SJCRH30 (cell line): Measurements from ENCODE around the gene CYB5R4. TPM values are rescaled to one million over a fixed set of nuclear protein-coding genes. Genes with fewer than 3 reads are reported as not detected.

Experiments used
- DNase-seq, 2 experiments: peaks; one replicate each; pipeline ENCODE4 v3.0.0-alpha.2; 2015 to 2020
- H3K27ac ChIP-seq: fragments of 250-450 bp; sonication (Bioruptor Pico); 2 replicates; pipeline ENCODE4 v1.5.1; 2020; ENCODE audit warnings: mild to moderate bottlenecking, moderate library complexity
- H3K27me3 ChIP-seq: fragments of 250-450 bp; sonication (Bioruptor Pico); 2 replicates; pipeline ENCODE4 v1.5.1; 2020; ENCODE audit warnings: mild to moderate bottlenecking, moderate library complexity
- H3K36me3 ChIP-seq: fragments of 250-450 bp; sonication (Bioruptor Pico); 2 replicates; pipeline ENCODE4 v1.5.1; 2020; ENCODE audit warnings: mild to moderate bottlenecking, moderate library complexity
- H3K4me1 ChIP-seq: fragments of 250-450 bp; sonication (Bioruptor Pico); 2 replicates; pipeline ENCODE4 v1.5.1; 2020; ENCODE audit warnings: mild to moderate bottlenecking, moderate library complexity
- H3K4me3 ChIP-seq: fragments of 250-450 bp; sonication (Bioruptor Pico); 2 replicates; pipeline ENCODE4 v1.5.1; 2020; ENCODE audit warnings: mild to moderate bottlenecking, moderate library complexity
- H3K9me3 ChIP-seq: fragments of 250-450 bp; sonication (Bioruptor Pico); replicated peaks from 2 replicates; pipeline ENCODE4 v1.5.1; 2020; ENCODE audit warnings: mild to moderate bottlenecking, moderate library complexity
- total RNA-seq: library from RNA; depleted of rRNA; stranded (reverse); fragments of >200 nt; shearing (Covaris generic); gene quantifications from 2 replicates; pipeline ENCODE4 v1.2.3, GENCODE V29; 2014; rRNA removed

CYB5R4 gene, protein sequence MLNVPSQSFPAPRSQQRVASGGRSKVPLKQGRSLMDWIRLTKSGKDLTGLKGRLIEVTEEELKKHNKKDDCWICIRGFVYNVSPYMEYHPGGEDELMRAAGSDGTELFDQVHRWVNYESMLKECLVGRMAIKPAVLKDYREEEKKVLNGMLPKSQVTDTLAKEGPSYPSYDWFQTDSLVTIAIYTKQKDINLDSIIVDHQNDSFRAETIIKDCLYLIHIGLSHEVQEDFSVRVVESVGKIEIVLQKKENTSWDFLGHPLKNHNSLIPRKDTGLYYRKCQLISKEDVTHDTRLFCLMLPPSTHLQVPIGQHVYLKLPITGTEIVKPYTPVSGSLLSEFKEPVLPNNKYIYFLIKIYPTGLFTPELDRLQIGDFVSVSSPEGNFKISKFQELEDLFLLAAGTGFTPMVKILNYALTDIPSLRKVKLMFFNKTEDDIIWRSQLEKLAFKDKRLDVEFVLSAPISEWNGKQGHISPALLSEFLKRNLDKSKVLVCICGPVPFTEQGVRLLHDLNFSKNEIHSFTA
- total RNA-seq: 18.9 and 20.6 TPM in 2 replicates

GRCh38 chr6:83859410-83860358 lies at the start of gene CYB5R4:
Gene CYB5R4, plus strand, starts transcription at chr6:83859689. Its CDS starts 94 bp downstream, at chr6:83859783.
- Histone ChIP-seq H3K9me3 (no peaks in the 10 kb centered on the region), H3K36me3 (no peaks in the 10 kb centered on the region), H3K27ac (peak within 1 kb of the TSS; percentile 52), H3K27me3 (no peaks in the 10 kb centered on the region), H3K4me3 (peak within 1 kb of the TSS; percentile 94), H3K4me1 (no peaks in the 10 kb centered on the region; the same call in 1 of the 2 replicates)
- peak; percentile 95 to 96 for DNase-seq

DNA sequence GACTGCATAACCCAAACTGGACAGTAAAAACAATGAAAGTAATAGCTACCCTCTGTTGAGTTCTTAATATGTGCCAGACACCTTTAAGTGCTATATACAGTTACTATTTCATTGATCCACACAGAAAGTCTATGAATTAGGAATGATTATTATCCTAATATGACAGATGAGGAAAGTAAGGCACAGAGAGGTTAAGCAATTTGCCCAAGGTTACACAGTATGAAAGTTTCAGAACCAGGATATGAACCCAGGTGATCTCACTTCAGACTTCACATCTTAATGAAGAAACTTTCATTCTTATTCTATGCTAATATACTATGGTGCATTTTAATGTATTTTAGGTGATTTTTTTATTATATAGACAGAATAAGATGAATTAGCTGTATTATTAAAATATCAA lies 46.9 kb upstream of the CYB5R4 start:
- H3K36me3 ChIP-seq: no peaks in the 10 kb centered on the region
- H3K4me3 ChIP-seq: no peak overlapping the region
- DNase-seq: no peak
- H3K27me3 ChIP-seq: no peaks in the 10 kb centered on the region
- no peak overlapping the region for H3K27ac ChIP-seq
- peaks cover 13% of the 10 kb centered on the region for H3K4me1 ChIP-seq
- no peaks in the 10 kb centered on the region for H3K9me3 ChIP-seq

GRCh38 chr6:83815631-83816272 lies 43.7 kb upstream of the CYB5R4 start:
- no peaks in the 10 kb centered on the region for H3K27me3 ChIP-seq
- H3K4me1 ChIP-seq: peaks cover 13% of the 10 kb centered on the region
- no peak overlapping the region for H3K4me3 ChIP-seq
- H3K27ac ChIP-seq: peak overlapping the region; percentile 24; the same call in 1 of the 2 replicates
- no peaks in the 10 kb centered on the region for H3K36me3 ChIP-seq
- DNase-seq: peak in 1 of 2 experiments; percentile 56
- H3K9me3 ChIP-seq: no peaks in the 10 kb centered on the region

DNA sequence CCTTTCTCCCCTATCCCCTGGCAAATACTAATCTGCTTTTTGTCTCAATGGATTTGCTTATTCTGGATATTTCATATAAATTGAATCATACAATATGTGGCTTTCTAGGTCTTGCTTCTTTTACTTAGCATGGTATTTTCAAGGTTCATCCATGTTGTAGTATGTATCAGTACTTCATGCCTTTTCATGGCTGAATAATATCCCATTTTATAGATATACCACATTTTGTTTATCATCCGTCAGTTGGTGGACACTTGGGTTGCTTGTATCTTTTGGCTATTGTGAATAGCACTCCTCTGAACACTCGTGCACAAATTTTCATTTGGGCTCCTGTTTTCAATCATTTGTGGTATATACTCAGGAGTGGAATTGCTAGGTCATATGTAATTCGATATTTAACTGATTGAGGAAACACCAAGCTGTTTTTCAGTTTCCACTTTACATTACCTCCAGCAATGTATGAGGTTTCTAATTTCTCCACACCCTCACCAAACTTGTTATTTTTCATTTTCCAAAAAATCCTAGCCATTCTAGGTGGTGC lies 36.8 kb upstream of the CYB5R4 start:
- H3K4me3 ChIP-seq: no peak overlapping the region
- H3K9me3 ChIP-seq: no peaks in the 10 kb centered on the region
- H3K4me1 ChIP-seq: no peaks in the 10 kb centered on the region
- no peak for DNase-seq
- no peak overlapping the region for H3K27ac ChIP-seq
- H3K27me3 ChIP-seq: no peaks in the 10 kb centered on the region
- no peaks in the 10 kb centered on the region for H3K36me3 ChIP-seq

GRCh38 chr6:83824388-83824801 lies 35.1 kb upstream of the CYB5R4 start:
- Histone ChIP-seq H3K27me3 (no peaks in the 10 kb centered on the region), H3K4me3 (no peak overlapping the region), H3K9me3 (no peaks in the 10 kb centered on the region), H3K4me1 (no peaks in the 10 kb centered on the region), H3K36me3 (no peaks in the 10 kb centered on the region), H3K27ac (no peak overlapping the region)
- DNase-seq: no peak

DNA sequence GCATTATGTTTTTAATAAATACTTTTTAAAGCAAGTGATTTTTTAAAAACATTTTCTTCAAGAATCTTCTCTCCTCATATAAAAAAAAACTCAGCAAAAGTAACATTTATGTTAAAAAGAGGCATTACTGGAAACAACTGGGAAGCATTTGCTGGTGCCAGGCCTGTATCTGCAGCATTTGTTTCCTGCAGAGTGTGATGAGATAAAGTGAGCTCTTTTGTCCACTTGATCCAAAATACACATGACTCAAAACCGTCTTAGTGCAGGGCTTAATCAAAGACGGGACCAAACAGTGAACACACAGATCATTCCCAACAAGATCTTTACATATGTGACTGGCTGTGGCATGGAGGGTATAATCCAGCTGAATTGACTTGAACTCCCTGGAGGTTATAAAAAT lies 34.7 kb upstream of the CYB5R4 start:
- no peaks in the 10 kb centered on the region for H3K9me3 ChIP-seq
- no peaks in the 10 kb centered on the region for H3K4me1 ChIP-seq
- no peak overlapping the region for H3K27ac ChIP-seq
- DNase-seq: no peak
- H3K27me3 ChIP-seq: no peaks in the 10 kb centered on the region
- no peak overlapping the region for H3K4me3 ChIP-seq
- H3K36me3 ChIP-seq: no peaks in the 10 kb centered on the region

DNA sequence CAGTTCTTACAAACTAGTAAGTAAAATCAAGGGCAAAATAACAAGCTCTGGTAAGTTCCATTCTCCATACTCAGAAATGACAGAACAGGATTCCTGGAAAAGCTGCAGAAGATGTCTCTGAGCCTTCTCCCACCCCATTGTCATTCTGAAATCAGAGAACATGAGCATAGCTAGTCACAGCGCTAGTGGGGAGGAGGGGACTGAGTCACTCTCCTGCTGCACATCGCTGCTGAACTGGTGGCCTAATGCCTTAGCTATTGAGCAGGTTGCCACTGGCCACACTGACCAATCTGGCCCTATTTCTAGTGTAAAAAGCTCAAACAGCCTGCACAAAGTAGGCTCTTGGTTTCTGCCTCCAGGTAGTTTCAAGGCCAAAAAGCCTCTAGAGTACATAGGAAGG lies 32.4 kb upstream of the CYB5R4 start:
- no peak for DNase-seq
- Histone ChIP-seq H3K4me3 (no peak overlapping the region), H3K4me1 (no peaks in the 10 kb centered on the region), H3K9me3 (no peaks in the 10 kb centered on the region), H3K27ac (no peak overlapping the region), H3K27me3 (no peaks in the 10 kb centered on the region), H3K36me3 (no peaks in the 10 kb centered on the region)

DNA sequence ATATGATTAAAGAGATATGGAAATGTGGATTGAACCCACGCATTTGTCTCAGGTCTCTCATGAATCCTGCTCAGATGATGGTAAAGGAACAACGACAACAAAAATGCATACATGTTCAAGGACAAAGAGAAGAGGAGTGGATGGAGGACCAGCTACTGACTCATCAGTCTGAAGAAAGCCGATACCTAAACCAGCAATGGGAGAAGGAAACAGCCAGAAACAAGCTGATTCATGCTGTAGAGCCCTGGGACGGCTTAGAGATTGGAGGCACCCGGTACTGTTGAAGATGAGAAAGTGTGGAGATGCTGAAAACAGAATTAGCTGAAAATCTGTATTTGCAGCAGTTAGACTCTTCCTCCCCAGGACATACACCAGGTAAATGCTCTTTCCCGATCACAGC lies 20.8 kb upstream of the CYB5R4 start:
- Histone ChIP-seq H3K4me3 (no peak overlapping the region), H3K36me3 (no peaks in the 10 kb centered on the region), H3K9me3 (no peaks in the 10 kb centered on the region), H3K4me1 (no peaks in the 10 kb centered on the region), H3K27me3 (no peaks in the 10 kb centered on the region), H3K27ac (no peak overlapping the region)
- no peak for DNase-seq

DNA sequence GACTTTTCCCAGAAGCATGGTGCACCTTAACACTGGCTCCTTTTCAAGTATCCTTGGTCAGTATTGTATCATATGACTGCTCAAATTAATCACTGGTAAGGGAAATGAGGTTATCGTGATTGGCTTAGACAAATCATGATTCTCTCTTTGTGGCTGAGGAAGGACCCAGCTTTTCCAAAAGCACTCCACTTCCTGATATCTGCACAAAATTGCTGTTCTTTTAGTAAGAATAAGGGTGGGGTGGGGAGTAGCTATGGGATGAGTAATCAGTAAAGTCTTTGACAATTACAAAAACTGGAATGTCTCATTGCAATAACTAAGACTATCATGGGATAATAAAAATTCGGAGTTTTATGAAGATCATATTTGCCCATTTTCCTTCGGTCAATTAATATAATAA lies 15.3 kb upstream of the CYB5R4 start:
- H3K27ac ChIP-seq: no peak overlapping the region
- H3K36me3 ChIP-seq: no peaks in the 10 kb centered on the region
- no peaks in the 10 kb centered on the region for H3K4me1 ChIP-seq
- no peak for DNase-seq
- no peak overlapping the region for H3K4me3 ChIP-seq
- no peaks in the 10 kb centered on the region for H3K27me3 ChIP-seq
- no peaks in the 10 kb centered on the region for H3K9me3 ChIP-seq

DNA sequence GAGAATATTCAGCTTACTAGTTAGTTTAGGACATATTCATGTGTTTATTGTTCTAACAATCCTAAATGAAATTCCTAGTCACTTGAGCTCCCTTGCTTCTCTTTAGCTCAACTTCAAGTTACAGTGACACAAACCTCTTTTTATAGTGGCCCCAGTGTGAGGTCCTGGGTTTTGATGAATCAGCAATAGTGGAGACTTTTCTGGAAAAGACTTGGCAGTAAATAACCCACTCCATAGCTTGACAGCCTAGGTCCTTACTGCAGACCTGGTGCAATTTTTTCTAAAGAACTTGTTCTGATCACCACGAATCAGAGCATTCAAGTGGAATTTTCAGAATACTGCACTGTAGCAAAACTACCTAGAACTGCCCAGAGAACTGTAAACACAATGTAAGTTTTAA lies 13.2 kb upstream of the CYB5R4 start:
- no peak for DNase-seq
- no peaks in the 10 kb centered on the region for H3K4me1 ChIP-seq
- no peaks in the 10 kb centered on the region for H3K36me3 ChIP-seq
- no peaks in the 10 kb centered on the region for H3K27me3 ChIP-seq
- no peaks in the 10 kb centered on the region for H3K9me3 ChIP-seq
- H3K4me3 ChIP-seq: no peak overlapping the region
- no peak overlapping the region for H3K27ac ChIP-seq

GRCh38 chr6:83847179-83847578 lies 12.3 kb upstream of the CYB5R4 start:
- Histone ChIP-seq H3K27ac (no peak overlapping the region), H3K27me3 (peaks cover 7% of the 10 kb centered on the region; the same call in 1 of the 2 replicates), H3K4me3 (no peak overlapping the region), H3K36me3 (no peaks in the 10 kb centered on the region), H3K9me3 (no peaks in the 10 kb centered on the region), H3K4me1 (no peaks in the 10 kb centered on the region)
- no peak for DNase-seq

DNA sequence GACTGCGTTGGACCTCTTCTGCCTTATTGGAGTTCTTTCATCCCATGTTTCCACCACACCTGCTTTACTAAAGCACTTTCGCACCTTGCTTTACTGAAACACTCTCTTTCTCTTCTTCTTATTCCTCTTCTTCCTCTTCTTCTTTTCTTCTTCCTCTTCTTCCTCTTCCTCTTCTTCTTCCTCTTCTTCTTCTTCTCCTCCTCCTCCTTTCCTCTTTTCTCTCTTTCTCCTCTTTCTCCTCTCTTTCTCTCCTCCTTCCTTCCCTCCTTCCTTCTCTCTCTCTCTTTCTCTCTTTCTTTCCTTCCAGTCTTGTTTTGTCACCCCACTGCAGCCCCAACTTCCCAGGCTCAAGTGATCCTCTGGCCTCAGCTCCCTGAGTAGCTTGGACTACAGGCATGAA lies 10.4 kb upstream of the CYB5R4 start:
- Histone ChIP-seq H3K27me3 (peaks cover 8% of the 10 kb centered on the region; the same call in 1 of the 2 replicates), H3K4me3 (no peak overlapping the region), H3K4me1 (no peaks in the 10 kb centered on the region), H3K36me3 (no peaks in the 10 kb centered on the region), H3K27ac (no peak overlapping the region), H3K9me3 (no peaks in the 10 kb centered on the region)
- no peak for DNase-seq

GRCh38 chr6:83849610-83850009 lies 9.9 kb upstream of the CYB5R4 start:
- DNase-seq: no peak
- Histone ChIP-seq H3K4me1 (no peaks in the 10 kb centered on the region), H3K27me3 (peaks cover 8% of the 10 kb centered on the region; the same call in 1 of the 2 replicates), H3K27ac (no peak overlapping the region), H3K36me3 (no peaks in the 10 kb centered on the region), H3K4me3 (no peak overlapping the region), H3K9me3 (no peaks in the 10 kb centered on the region)

DNA sequence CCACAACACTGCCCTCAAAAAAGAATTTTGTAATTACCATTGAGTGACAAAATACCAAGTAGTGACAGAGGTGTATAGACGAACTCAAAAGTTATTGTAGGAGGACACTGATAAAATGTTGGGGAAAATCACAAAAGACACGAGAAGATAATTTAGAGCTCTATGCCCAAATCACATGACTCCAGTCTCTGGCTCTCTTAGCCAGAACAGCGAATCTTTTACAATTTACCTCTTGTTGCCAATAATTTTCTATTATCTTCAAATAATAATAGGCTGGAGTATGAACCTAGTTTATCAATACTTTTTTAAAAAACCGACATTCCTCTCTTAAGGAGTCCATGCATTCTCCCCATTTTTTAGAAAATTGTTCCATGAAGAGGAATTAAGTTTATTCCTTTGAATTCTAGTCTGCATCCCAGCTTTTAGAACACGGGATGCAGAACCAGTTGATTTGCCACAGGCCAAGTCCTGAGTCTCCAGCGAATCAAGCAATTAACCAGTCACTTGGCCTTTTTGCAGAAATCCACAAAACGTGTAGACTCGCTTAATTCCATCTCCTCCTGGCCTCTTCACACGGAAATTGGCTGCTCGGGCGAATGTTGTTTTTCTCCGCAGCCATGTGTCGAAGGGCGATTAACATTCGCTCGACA lies 6.8 kb upstream of the CYB5R4 start:
- no peaks in the 10 kb centered on the region for H3K4me1 ChIP-seq
- peaks cover 8% of the 10 kb centered on the region; the same call in 1 of the 2 replicates for H3K27me3 ChIP-seq
- no peak for DNase-seq
- H3K4me3 ChIP-seq: peak overlapping the region; percentile 53
- no peak overlapping the region for H3K27ac ChIP-seq
- H3K9me3 ChIP-seq: no peaks in the 10 kb centered on the region
- no peaks in the 10 kb centered on the region for H3K36me3 ChIP-seq
